ENCODE measurements around the gene HRH1. TPM values are rescaled to one million over a fixed set of nuclear protein-coding genes. Genes with fewer than 3 reads are reported as not detected.

HRH1 gene
- polyA plus RNA-seq, 3 donors = 0.08 to 0.24 TPM; not detected in 1

- intact Hi-C loops (cut with micrococcal nuclease) = no loop called here
- Histone ChIP-seq H3K4me3 (replicated peaks in 1 of 3; ENCODE audit: low read depth in 2 of 3, low read length in 3 of 3) (no peak overlapping the region), H3K79me2 (ENCODE audit: insufficient read depth, low read length) (no peaks in the 10 kb centered on the region), H3K36me3 (replicated peaks in 1 of 2; ENCODE audit: control insufficient read depth in 1 of 2, insufficient read depth in 2 of 2, low read length in 2 of 2) (no peaks in the 10 kb centered on the region), H3K9me3 (replicated peaks in 1 of 2; ENCODE audit: control insufficient read depth in 1 of 2, insufficient read depth in 1 of 2, low read length in 2 of 2) (no peaks in the 10 kb centered on the region), H3K27ac (ENCODE audit: low read depth in 1 of 2, low read length in 2 of 2) (no peak overlapping the region), H4K20me1 (ENCODE audit: insufficient read depth, low read length) (no peaks in the 10 kb centered on the region), H2AFZ (ENCODE audit: insufficient read depth, low read depth, low read length, poor library complexity, severe bottlenecking) (no peak overlapping the region), H3K9ac (ENCODE audit: insufficient read depth, low read length, poor library complexity, severe bottlenecking) (no peak overlapping the region), H3K4me2 (replicated peaks; ENCODE audit: extremely low read depth, low read length, poor library complexity, severe bottlenecking) (no peak overlapping the region), H3K27me3 (ENCODE audit: control insufficient read depth in 2 of 2, insufficient read depth in 2 of 2, low read length in 2 of 2) (no peaks in the 10 kb centered on the region), H3K4me1 (ENCODE audit: control insufficient read depth in 1 of 2, insufficient read depth in 2 of 2, low read length in 2 of 2) (no peaks in the 10 kb centered on the region)
- H3K4me1 Mint-ChIP-seq = no peaks in the 10 kb centered on the region
- 95% methylated on average over 11 of the region's 11 CpGs for WGBS (ENCODE audit: insufficient coverage)
- peaks cover 0 to 9% (median 2%) of the 10 kb centered on the region in 7 donors for H3K9me3 Mint-ChIP-seq
- no peak for DNase-seq
- TF ChIP-seq, protein P1, sequence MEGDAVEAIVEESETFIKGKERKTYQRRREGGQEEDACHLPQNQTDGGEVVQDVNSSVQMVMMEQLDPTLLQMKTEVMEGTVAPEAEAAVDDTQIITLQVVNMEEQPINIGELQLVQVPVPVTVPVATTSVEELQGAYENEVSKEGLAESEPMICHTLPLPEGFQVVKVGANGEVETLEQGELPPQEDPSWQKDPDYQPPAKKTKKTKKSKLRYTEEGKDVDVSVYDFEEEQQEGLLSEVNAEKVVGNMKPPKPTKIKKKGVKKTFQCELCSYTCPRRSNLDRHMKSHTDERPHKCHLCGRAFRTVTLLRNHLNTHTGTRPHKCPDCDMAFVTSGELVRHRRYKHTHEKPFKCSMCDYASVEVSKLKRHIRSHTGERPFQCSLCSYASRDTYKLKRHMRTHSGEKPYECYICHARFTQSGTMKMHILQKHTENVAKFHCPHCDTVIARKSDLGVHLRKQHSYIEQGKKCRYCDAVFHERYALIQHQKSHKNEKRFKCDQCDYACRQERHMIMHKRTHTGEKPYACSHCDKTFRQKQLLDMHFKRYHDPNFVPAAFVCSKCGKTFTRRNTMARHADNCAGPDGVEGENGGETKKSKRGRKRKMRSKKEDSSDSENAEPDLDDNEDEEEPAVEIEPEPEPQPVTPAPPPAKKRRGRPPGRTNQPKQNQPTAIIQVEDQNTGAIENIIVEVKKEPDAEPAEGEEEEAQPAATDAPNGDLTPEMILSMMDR (IDR thresholded peaks at IDR 0.05) = no peak
- H3K4me3 Mint-ChIP-seq = no peak overlapping the region
- H3K36me3 Mint-ChIP-seq = no peaks in the 10 kb centered on the region
- peaks cover 0 to 5% (median 2%) of the 10 kb centered on the region in 3 donors for H3K27me3 Mint-ChIP-seq (ENCODE audit: low read depth in 3 of 3)
- no peak overlapping the region for H3K27ac Mint-ChIP-seq
Observed at GRCh38 chr3:11258958-11259357, 104.7 kb downstream of the HRH1 start.

GRCh38 chr3:11260460-11260859 lies 106.2 kb downstream of the HRH1 start:
- Histone ChIP-seq H3K4me1 (ENCODE audit: control insufficient read depth in 1 of 2, insufficient read depth in 2 of 2, low read length in 2 of 2) (no peaks in the 10 kb centered on the region), H2AFZ (ENCODE audit: insufficient read depth, low read depth, low read length, poor library complexity, severe bottlenecking) (no peak overlapping the region), H3K9ac (ENCODE audit: insufficient read depth, low read length, poor library complexity, severe bottlenecking) (no peak overlapping the region), H3K79me2 (ENCODE audit: insufficient read depth, low read length) (no peaks in the 10 kb centered on the region), H3K36me3 (replicated peaks in 1 of 2; ENCODE audit: control insufficient read depth in 1 of 2, insufficient read depth in 2 of 2, low read length in 2 of 2) (no peaks in the 10 kb centered on the region), H3K27me3 (ENCODE audit: control insufficient read depth in 2 of 2, insufficient read depth in 2 of 2, low read length in 2 of 2) (no peaks in the 10 kb centered on the region), H3K27ac (ENCODE audit: low read depth in 1 of 2, low read length in 2 of 2) (no peak overlapping the region), H3K4me3 (replicated peaks in 1 of 3; ENCODE audit: low read depth in 2 of 3, low read length in 3 of 3) (no peak overlapping the region), H3K9me3 (replicated peaks in 1 of 2; ENCODE audit: control insufficient read depth in 1 of 2, insufficient read depth in 1 of 2, low read length in 2 of 2) (no peaks in the 10 kb centered on the region), H3K4me2 (replicated peaks; ENCODE audit: extremely low read depth, low read length, poor library complexity, severe bottlenecking) (no peak overlapping the region), H4K20me1 (ENCODE audit: insufficient read depth, low read length) (no peaks in the 10 kb centered on the region)
- Mint-ChIP-seq H3K4me1 (no peaks in the 10 kb centered on the region), H3K9me3 (peaks cover 0 to 2% (median 0%) of the 10 kb centered on the region in 7 donors), H3K4me3 (no peak overlapping the region), H3K27ac (no peak overlapping the region), H3K27me3 (ENCODE audit: low read depth in 3 of 3) (peaks cover 0 to 6% (median 5%) of the 10 kb centered on the region in 3 donors), H3K36me3 (no peaks in the 10 kb centered on the region)
- WGBS (ENCODE audit: insufficient coverage) = 84% methylated on average over 3 of the region's 3 CpGs
- intact Hi-C loops (cut with micrococcal nuclease) = loop anchor here in 1 of 2 donors (5.0 kb wide), 1 partner anchor 37 kb away; no protein-coding TSS in a partner anchor
- TF ChIP-seq, protein P1 (IDR thresholded peaks at IDR 0.05) = no peak
- DNase-seq = peak in 2 of 3 donors; percentile 14 to 26

Measured in CD14-positive monocyte (primary cell).